LHCN-M2 (cell line): ENCODE results near the gene SRPK2. TPM values are rescaled to one million over a fixed set of nuclear protein-coding genes. Genes with fewer than 3 reads are reported as not detected.

Experiments
- DNase-seq: peaks from one replicate; pipeline ENCODE4 v3.0.0-alpha.2; 2012; ENCODE audit warnings: low read depth
- total RNA-seq: library from RNA; depleted of rRNA; stranded (reverse); fragments of >200 nt; gene quantifications from 2 replicates; pipeline ENCODE4 v1.2.3, GENCODE V29; 2014

SRPK2 gene
- total RNA-seq, 1 experiment from 2014 or later = 47.2 TPM

- peak; percentile 94 for DNase-seq
These were observed 163.7 kb downstream of the SRPK2 start for GRCh38 chr7:105224884-105225651.

DNA sequence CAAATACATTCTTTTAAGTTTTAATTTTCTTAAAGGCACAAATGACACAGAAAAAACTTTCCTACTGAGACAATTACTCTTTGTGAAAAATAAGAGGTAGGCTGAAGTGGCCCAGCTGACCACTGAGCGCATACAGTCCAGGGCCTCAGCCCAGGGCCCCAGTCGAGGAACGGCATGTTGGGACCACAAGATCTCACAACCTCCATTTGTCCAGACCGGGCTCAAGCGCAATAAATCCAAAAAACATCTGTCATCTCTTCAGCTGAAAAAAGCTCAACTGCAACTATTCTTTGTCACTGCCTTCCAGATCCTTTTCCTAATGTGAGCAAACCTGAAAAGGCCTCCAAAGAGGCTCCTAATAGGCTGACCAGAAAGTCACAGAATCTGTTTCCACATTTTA is 165.8 kb downstream of the SRPK2 start:
- no peak for DNase-seq

- peak; percentile 72 for DNase-seq
These were observed 169.0 kb downstream of the SRPK2 start for GRCh38 chr7:105219771-105220160.

DNA sequence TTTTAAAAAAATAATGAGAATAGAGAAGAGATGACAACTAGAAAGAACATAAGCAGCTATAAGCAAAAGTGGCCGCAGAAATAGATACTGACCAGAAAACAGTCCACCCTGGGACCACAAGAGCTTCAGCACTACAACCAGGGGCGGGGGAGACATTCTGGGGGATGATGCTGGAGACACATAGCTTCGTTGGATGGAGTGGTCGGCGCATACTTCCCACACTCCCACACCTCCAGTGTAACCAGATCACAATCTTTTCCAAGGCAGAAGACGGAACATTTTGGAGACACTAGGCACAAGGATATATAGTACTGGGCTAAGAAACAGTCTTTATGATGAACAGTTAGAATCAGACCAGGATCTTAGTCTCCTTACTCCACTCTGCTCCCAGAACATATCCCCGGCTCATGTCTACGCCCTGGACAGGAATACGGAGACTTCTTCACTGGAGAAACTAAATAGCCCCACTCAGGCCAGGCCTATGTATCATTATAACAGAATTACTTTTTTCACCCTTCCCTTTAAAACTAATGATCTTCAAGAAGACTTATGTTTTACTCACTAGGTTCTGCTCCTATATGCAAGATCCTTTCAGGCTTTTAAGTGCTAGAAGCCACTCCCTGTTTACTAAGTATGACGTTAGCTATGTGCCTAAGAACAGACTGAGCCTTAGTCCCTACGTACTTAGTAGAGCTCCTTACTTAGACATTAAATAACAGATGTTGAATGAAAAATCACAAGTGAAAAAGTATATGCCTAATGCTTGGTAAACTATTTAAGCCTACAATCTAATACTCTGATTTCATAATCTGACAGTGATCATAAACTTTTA is 169.6 kb downstream of the SRPK2 start:
- DNase-seq = peak; percentile 63

DNA sequence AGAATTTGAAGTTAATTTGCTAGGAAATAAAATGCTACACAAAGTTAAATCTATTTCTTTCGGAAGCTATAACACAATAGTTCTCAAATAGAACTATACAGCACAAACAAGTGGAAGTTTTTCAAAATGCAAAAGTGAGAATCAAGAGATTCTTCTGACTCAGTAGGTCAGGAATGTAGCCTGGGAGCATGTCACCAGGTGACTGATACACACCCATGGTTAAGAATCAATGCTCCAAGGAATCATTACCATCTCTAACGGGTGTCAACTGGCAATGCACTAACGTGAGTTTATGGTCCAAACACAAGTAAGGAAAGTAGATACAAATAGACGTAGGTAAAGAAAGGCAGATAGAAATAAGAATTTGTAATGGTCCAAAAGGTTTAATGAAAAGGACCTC is 170.5 kb downstream of the SRPK2 start:
- DNase-seq = no peak

- no peak for DNase-seq
These were observed 171.9 kb downstream of the SRPK2 start for GRCh38 chr7:105216786-105217185.

DNA sequence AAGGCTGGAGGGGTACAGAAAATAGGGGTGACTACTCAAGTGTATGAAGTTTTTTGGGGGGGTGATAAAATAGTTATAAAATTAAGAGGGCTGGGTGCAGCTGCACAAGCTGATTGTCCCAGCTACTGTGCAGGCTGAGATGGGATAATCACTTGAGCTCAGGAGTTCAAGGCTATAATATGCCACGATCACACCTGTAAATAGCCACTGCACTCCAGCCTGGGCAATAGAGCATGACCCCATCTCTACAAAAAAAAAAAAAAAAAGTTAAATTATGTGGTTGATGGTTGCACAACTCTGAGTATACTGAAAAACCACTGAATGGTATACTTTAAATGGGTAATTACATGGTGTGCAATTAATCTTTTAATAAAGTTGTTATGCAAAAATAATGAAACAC is 172.9 kb downstream of the SRPK2 start:
- DNase-seq = no peak

- no peak for DNase-seq
These were observed 173.5 kb downstream of the SRPK2 start for GRCh38 chr7:105215182-105215581.

GRCh38 chr7:105213611-105214010 is 175.1 kb downstream of the SRPK2 start:
- DNase-seq = no peak

DNA sequence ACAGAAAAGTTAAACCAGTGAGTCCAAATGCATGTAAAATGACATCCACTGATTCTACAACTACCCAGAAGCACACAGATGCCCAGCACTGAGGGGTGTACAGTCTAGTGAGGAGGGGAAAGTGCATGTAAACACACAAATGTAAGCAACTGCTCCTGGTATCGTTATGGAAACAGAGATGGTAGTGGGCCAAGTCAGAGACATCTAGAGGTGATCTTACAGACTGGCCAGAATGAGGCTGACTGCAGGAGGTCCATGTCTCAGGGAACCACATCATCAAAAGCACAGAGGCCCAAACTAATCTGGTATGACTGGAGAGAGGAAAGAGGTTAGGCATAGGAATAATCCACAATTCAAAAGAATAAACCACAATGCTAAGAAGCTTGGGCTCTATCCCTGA is 176.5 kb downstream of the SRPK2 start:
- DNase-seq = no peak

- no peak for DNase-seq
These were observed 178.0 kb downstream of the SRPK2 start for GRCh38 chr7:105210721-105211205.

GRCh38 chr7:105209870-105210269 is 178.9 kb downstream of the SRPK2 start:
- DNase-seq = peak; percentile 53

DNA sequence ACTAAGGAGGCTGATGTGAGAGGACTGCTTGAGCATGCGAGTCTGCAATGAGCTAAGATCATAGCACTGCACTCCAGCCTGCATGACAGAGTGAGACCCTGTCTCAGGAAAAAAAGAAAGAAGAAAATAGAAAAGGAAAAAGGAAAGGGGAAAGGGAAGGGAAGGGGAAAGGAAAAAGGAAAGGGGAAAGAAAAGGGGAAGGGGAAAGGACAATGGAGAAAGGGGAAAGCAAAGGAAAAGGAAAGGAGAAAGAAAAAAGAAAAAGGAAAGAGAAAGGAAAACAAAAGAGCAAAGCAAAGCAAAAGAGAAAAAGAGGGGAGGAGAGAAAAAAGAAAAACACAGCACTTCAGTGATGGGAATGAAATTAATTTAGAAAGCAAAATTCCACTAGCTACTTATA is 179.3 kb downstream of the SRPK2 start:
- DNase-seq = no peak

- DNase-seq = no peak
These were observed 181.7 kb downstream of the SRPK2 start for GRCh38 chr7:105206985-105207384.

GRCh38 chr7:105205592-105206237 is 183.0 kb downstream of the SRPK2 start:
- DNase-seq = no peak

GRCh38 chr7:105204953-105205352 is 183.8 kb downstream of the SRPK2 start:
- no peak for DNase-seq

DNA sequence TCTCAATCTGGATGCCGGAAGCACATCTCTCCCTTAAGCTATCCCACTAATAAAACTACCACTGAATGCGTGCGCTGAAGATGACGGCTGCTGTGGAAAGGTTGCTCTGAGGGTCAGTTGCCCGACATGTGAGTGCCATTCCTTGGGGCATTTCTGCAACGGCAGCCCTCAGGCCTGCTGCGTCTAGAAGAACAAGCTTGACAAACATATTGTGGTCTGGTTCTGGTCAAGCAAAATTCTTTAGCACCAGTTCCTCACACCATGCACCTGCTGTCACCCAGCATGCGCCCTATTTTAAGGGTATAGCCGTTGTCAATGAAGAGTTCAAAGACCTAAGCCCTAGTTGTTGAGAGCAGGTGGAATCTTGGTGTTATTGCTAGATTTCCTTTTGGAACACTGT is 184.2 kb downstream of the SRPK2 start:
- no peak for DNase-seq

- DNase-seq = no peak
These were observed 186.1 kb downstream of the SRPK2 start for GRCh38 chr7:105202616-105203015.

GRCh38 chr7:105199386-105199785 is 189.3 kb downstream of the SRPK2 start:
- no peak for DNase-seq

- peak; percentile 79 for DNase-seq
These were observed 190.5 kb downstream of the SRPK2 start for GRCh38 chr7:105198223-105198622.

DNA sequence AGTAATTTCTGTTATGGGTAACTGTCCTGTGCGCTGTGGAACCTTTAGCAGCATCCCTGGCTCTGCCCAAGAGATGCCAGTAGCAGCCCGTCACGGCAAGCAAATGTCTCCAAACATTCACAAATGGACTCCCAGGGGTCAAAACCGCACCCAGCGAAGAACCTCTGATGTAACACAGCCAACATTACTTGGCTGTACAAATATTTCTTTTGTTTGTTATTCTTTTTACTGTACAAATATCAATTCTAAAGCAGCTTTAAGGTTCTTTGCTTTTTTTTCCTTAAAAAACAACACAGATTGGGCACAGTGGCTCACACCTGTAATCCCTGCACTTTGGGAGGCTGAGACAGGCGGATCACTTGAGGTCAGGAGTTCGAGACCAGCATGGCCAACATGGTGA is 192.2 kb downstream of the SRPK2 start:
- peak; percentile 88 for DNase-seq

- no peak for DNase-seq
These were observed 192.8 kb downstream of the SRPK2 start for GRCh38 chr7:105195891-105196290.
